ENCODE measurements around the gene TXNRD2.

DNA sequence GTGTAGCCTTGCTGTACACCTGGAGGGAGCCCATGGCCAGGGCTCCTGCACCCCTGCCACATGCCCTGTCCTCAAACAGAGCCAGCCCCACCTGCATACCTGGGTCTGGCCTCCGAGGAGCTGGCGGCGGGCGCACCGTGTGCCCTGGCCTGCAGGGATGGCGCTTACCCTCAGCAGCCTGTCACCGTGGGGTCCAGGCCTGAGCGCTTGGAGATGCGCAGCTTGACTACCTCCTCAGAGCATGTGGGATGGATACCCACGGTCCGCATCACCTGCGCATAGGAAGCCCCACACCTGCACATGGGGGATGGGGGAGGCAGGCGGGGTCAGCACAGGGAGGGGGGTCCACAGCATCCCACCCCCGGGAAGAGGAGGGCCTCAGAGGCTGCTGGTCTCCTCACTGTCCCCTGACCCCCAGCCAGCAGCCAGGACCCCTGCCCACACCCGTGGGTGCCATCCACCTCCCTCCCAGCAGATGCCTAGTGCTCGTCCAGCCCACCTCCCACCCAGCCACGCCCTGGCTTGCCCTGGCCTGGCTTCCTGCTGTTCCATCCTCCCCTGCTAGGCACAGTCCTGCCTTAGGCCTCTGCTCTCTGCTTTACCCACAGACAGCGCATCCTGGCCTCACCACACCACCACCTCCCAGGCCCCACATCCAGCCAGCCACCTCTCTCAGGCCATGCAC lies 64.5 kb downstream of the TXNRD2 start:
- TF ChIP-seq MYC (IDR thresholded peaks at IDR 0.05; ENCODE audit: insufficient read depth, insufficient read length, insufficient replicate concordance, low read length, severe bottlenecking) (no peak), NFYA (IDR thresholded peaks at IDR 0.05; ENCODE audit: borderline replicate concordance, low read depth, low read length) (no peak), EZH2 (IDR thresholded peaks at IDR 0.05; ENCODE audit: borderline replicate concordance, control insufficient read depth, low read depth, low read length) (no peak), NR2F1 (conservative IDR thresholded peaks at IDR 0.05) (no peak)
- TF ChIP-seq, protein P1, sequence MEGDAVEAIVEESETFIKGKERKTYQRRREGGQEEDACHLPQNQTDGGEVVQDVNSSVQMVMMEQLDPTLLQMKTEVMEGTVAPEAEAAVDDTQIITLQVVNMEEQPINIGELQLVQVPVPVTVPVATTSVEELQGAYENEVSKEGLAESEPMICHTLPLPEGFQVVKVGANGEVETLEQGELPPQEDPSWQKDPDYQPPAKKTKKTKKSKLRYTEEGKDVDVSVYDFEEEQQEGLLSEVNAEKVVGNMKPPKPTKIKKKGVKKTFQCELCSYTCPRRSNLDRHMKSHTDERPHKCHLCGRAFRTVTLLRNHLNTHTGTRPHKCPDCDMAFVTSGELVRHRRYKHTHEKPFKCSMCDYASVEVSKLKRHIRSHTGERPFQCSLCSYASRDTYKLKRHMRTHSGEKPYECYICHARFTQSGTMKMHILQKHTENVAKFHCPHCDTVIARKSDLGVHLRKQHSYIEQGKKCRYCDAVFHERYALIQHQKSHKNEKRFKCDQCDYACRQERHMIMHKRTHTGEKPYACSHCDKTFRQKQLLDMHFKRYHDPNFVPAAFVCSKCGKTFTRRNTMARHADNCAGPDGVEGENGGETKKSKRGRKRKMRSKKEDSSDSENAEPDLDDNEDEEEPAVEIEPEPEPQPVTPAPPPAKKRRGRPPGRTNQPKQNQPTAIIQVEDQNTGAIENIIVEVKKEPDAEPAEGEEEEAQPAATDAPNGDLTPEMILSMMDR (IDR thresholded peaks at IDR 0.05 in 2 of 3, conservative IDR thresholded peaks at IDR 0.05 in 1 of 3; ENCODE audit: control insufficient read depth in 2 of 3, extremely low read depth in 1 of 3, insufficient read depth in 1 of 3, low read depth in 3 of 3, low read length in 3 of 3): no peak
- TF ChIP-seq, protein P2, sequence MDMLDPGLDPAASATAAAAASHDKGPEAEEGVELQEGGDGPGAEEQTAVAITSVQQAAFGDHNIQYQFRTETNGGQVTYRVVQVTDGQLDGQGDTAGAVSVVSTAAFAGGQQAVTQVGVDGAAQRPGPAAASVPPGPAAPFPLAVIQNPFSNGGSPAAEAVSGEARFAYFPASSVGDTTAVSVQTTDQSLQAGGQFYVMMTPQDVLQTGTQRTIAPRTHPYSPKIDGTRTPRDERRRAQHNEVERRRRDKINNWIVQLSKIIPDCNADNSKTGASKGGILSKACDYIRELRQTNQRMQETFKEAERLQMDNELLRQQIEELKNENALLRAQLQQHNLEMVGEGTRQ (IDR thresholded peaks at IDR 0.05; ENCODE audit: borderline replicate concordance, low read depth, low read length): no peak
